ENCODE data around the gene SLC9A9.

Gene SLC9A9

GRCh38 chr3:143228405-143228804, 619.9 kb downstream of the SLC9A9 start:
- Histone ChIP-seq H3K36me3 (ENCODE audit: control insufficient read depth in 1 of 2, insufficient read depth in 2 of 2, low read length in 2 of 2) (no peaks in the 10 kb centered on the region), H3K9ac (ENCODE audit: low read length) (no peak overlapping the region), H4K91ac (ENCODE audit: low read depth, low read length) (no peak overlapping the region), H3K14ac (ENCODE audit: low read length) (no peak overlapping the region), H3K4ac (ENCODE audit: low read depth, low read length) (no peak overlapping the region), H2BK5ac (ENCODE audit: low read depth, low read length, poor library complexity) (no peak overlapping the region), H3K18ac (ENCODE audit: low read length) (no peak overlapping the region), H3K27me3 (ENCODE audit: insufficient read depth, low read length) (no peaks in the 10 kb centered on the region), H3K4me3 (ENCODE audit: low read depth, low read length) (no peak overlapping the region), H3K4me1 (ENCODE audit: control insufficient read depth in 1 of 2, insufficient read depth in 2 of 2, low read length in 2 of 2) (no peaks in the 10 kb centered on the region), H3K4me2 (ENCODE audit: low read length) (no peak overlapping the region), H4K12ac (ENCODE audit: low read depth, low read length) (no peak overlapping the region), H3K79me2 (ENCODE audit: control insufficient read depth, insufficient read depth, low read length, poor library complexity) (no peaks in the 10 kb centered on the region), H3K23ac (ENCODE audit: low read length) (no peak overlapping the region), H3K9me3 (ENCODE audit: insufficient read depth, low read depth, low read length) (no peaks in the 10 kb centered on the region), H2AK5ac (ENCODE audit: low read length) (no peak overlapping the region), H2BK12ac (ENCODE audit: low read length) (no peak overlapping the region), H4K8ac (ENCODE audit: low read depth, low read length) (no peak overlapping the region), H2AFZ (ENCODE audit: insufficient read depth, low read length, poor library complexity) (no peak overlapping the region), H2BK120ac (ENCODE audit: insufficient read depth, low read length, poor library complexity) (no peak overlapping the region), H3K27ac (ENCODE audit: low read depth, low read length) (no peak overlapping the region), H3K79me1 (ENCODE audit: low read length) (no peaks in the 10 kb centered on the region)
- WGBS (ENCODE audit: extremely low coverage, insufficient coverage, insufficient read length), result no CpG with 5 or more reads among the region's 12 CpGs
- DNase-seq, result no peak

DNA sequence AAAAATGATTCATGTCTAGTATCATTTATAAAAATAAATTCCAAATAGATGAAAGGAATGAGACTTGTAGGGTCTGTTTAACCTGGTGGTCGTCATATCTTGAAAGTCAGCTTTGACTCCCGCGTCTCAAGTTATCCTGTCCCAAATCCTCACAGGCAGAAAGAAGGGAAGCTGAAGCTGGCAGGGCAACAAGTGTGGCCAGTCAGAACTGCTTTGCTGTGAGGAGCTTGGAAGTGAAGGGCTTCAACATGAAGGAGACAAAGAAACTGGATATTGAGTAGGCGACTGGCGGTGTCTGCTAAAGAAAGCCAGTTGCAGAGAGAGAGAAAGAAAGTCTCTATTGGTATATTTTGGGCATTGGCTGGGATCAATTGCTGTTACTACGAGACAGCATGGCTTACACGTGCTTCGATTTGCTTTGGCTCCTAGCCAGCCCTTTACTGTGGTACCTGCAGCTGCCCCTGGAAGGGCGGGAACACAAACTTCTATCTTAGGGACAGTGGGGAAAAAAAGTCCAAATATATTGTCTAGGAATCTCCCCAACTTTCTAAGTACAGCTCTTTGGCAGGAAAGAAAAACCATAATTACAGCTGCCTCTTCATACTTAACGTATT, 621.5 kb downstream of the SLC9A9 start:
- H3K36me3 ChIP-seq (ENCODE audit: control insufficient read depth in 1 of 2, insufficient read depth in 2 of 2, low read length in 2 of 2), result no peaks in the 10 kb centered on the region
- H2BK120ac ChIP-seq (ENCODE audit: insufficient read depth, low read length, poor library complexity), result no peak overlapping the region
- H4K91ac ChIP-seq (ENCODE audit: low read depth, low read length), result no peak overlapping the region
- no peaks in the 10 kb centered on the region for H3K79me1 ChIP-seq (ENCODE audit: low read length)
- H3K4ac ChIP-seq (ENCODE audit: low read depth, low read length), result no peak overlapping the region
- H3K4me1 ChIP-seq (ENCODE audit: control insufficient read depth in 1 of 2, insufficient read depth in 2 of 2, low read length in 2 of 2), result no peaks in the 10 kb centered on the region
- no peaks in the 10 kb centered on the region for H3K79me2 ChIP-seq (ENCODE audit: control insufficient read depth, insufficient read depth, low read length, poor library complexity)
- no peak for DNase-seq
- H3K27ac ChIP-seq (ENCODE audit: low read depth, low read length), result no peak overlapping the region
- H3K23ac ChIP-seq (ENCODE audit: low read length), result no peak overlapping the region
- no peak overlapping the region for H2BK12ac ChIP-seq (ENCODE audit: low read length)
- no peak overlapping the region for H4K12ac ChIP-seq (ENCODE audit: low read depth, low read length)
- no peak overlapping the region for H3K4me3 ChIP-seq (ENCODE audit: low read depth, low read length)
- H2AFZ ChIP-seq (ENCODE audit: insufficient read depth, low read length, poor library complexity), result no peak overlapping the region
- H3K27me3 ChIP-seq (ENCODE audit: insufficient read depth, low read length), result no peaks in the 10 kb centered on the region
- no peak overlapping the region for H3K4me2 ChIP-seq (ENCODE audit: low read length)
- H2AK5ac ChIP-seq (ENCODE audit: low read length), result no peak overlapping the region
- no peak overlapping the region for H3K14ac ChIP-seq (ENCODE audit: low read length)
- H4K8ac ChIP-seq (ENCODE audit: low read depth, low read length), result no peak overlapping the region
- WGBS (ENCODE audit: extremely low coverage, insufficient coverage, insufficient read length), result no CpG with 5 or more reads among the region's 10 CpGs
- H2BK5ac ChIP-seq (ENCODE audit: low read depth, low read length, poor library complexity), result no peak overlapping the region
- no peaks in the 10 kb centered on the region for H3K9me3 ChIP-seq (ENCODE audit: insufficient read depth, low read depth, low read length)
- no peak overlapping the region for H3K9ac ChIP-seq (ENCODE audit: low read length)
- no peak overlapping the region for H3K18ac ChIP-seq (ENCODE audit: low read length)

DNA sequence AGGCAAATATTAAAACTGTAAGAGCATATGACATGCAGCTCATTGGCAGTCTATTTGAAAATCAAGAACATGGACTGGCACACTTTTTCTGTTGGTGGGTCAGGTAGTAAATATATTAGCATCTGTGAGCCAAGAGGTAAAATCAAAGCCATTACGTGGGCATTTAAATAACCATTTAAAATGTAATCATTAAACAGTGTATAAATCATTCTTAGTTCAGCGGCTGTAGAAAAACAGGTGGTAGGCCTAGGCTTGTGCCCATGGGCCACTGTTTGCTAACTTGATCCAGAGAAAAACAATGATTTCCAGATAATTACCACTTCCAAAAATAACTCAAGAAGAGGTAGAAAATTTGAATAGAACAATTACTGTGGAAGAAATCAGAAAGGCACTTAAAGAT, 623.6 kb downstream of the SLC9A9 start:
- Histone ChIP-seq H3K79me1 (ENCODE audit: low read length) (no peaks in the 10 kb centered on the region), H3K9ac (ENCODE audit: low read length) (no peak overlapping the region), H4K8ac (ENCODE audit: low read depth, low read length) (no peak overlapping the region), H3K23ac (ENCODE audit: low read length) (no peak overlapping the region), H3K79me2 (ENCODE audit: control insufficient read depth, insufficient read depth, low read length, poor library complexity) (no peaks in the 10 kb centered on the region), H2BK12ac (ENCODE audit: low read length) (no peak overlapping the region), H4K12ac (ENCODE audit: low read depth, low read length) (no peak overlapping the region), H3K27ac (ENCODE audit: low read depth, low read length) (no peak overlapping the region), H3K27me3 (ENCODE audit: insufficient read depth, low read length) (no peaks in the 10 kb centered on the region), H3K18ac (ENCODE audit: low read length) (no peak overlapping the region), H2BK120ac (ENCODE audit: insufficient read depth, low read length, poor library complexity) (no peak overlapping the region), H3K9me3 (ENCODE audit: insufficient read depth, low read depth, low read length) (no peaks in the 10 kb centered on the region), H3K14ac (ENCODE audit: low read length) (no peak overlapping the region), H3K4ac (ENCODE audit: low read depth, low read length) (no peak overlapping the region), H2AK5ac (ENCODE audit: low read length) (no peak overlapping the region), H3K36me3 (ENCODE audit: control insufficient read depth in 1 of 2, insufficient read depth in 2 of 2, low read length in 2 of 2) (no peaks in the 10 kb centered on the region), H3K4me2 (ENCODE audit: low read length) (no peak overlapping the region), H4K91ac (ENCODE audit: low read depth, low read length) (no peak overlapping the region), H2AFZ (ENCODE audit: insufficient read depth, low read length, poor library complexity) (no peak overlapping the region), H3K4me1 (ENCODE audit: control insufficient read depth in 1 of 2, insufficient read depth in 2 of 2, low read length in 2 of 2) (no peaks in the 10 kb centered on the region), H3K4me3 (ENCODE audit: low read depth, low read length) (no peak overlapping the region), H2BK5ac (ENCODE audit: low read depth, low read length, poor library complexity) (no peak overlapping the region)
- no peak for DNase-seq
- no CpG with 5 or more reads among the region's 2 CpGs for WGBS (ENCODE audit: extremely low coverage, insufficient coverage, insufficient read length)

GRCh38 chr3:143222981-143223380, 625.3 kb downstream of the SLC9A9 start:
- Histone ChIP-seq H3K9me3 (ENCODE audit: insufficient read depth, low read depth, low read length) (no peaks in the 10 kb centered on the region), H2BK12ac (ENCODE audit: low read length) (no peak overlapping the region), H3K9ac (ENCODE audit: low read length) (no peak overlapping the region), H3K23ac (ENCODE audit: low read length) (no peak overlapping the region), H2AK5ac (ENCODE audit: low read length) (no peak overlapping the region), H3K27me3 (ENCODE audit: insufficient read depth, low read length) (no peaks in the 10 kb centered on the region), H3K4me2 (ENCODE audit: low read length) (no peak overlapping the region), H3K4me3 (ENCODE audit: low read depth, low read length) (no peak overlapping the region), H3K79me2 (ENCODE audit: control insufficient read depth, insufficient read depth, low read length, poor library complexity) (no peaks in the 10 kb centered on the region), H3K4me1 (ENCODE audit: control insufficient read depth in 1 of 2, insufficient read depth in 2 of 2, low read length in 2 of 2) (no peaks in the 10 kb centered on the region), H3K79me1 (ENCODE audit: low read length) (no peaks in the 10 kb centered on the region), H3K18ac (ENCODE audit: low read length) (no peak overlapping the region), H3K27ac (ENCODE audit: low read depth, low read length) (no peak overlapping the region), H3K4ac (ENCODE audit: low read depth, low read length) (no peak overlapping the region), H2BK120ac (ENCODE audit: insufficient read depth, low read length, poor library complexity) (no peak overlapping the region), H4K12ac (ENCODE audit: low read depth, low read length) (no peak overlapping the region), H3K14ac (ENCODE audit: low read length) (no peak overlapping the region), H4K91ac (ENCODE audit: low read depth, low read length) (no peak overlapping the region), H2AFZ (ENCODE audit: insufficient read depth, low read length, poor library complexity) (no peak overlapping the region), H4K8ac (ENCODE audit: low read depth, low read length) (no peak overlapping the region), H2BK5ac (ENCODE audit: low read depth, low read length, poor library complexity) (no peak overlapping the region), H3K36me3 (ENCODE audit: control insufficient read depth in 1 of 2, insufficient read depth in 2 of 2, low read length in 2 of 2) (no peaks in the 10 kb centered on the region)
- DNase-seq, result no peak
- WGBS (ENCODE audit: extremely low coverage, insufficient coverage, insufficient read length), result no CpG with 5 or more reads among the region's 1 CpG
